Thoracic aorta (tissue), 2 donors: Measurements from ENCODE around the gene MOCS1. TPM values are rescaled to one million over a fixed set of nuclear protein-coding genes. Genes with fewer than 3 reads are reported as not detected.

Experiments used
- ATAC-seq: fragments of 150-250 bp; one replicate; pipeline ENCODE4 v1.8.0; 2017; ENCODE audit warnings: low read depth; ENCODE audit not compliant: insufficient number of reproducible peaks, low FRiP score
- DNase-seq: peaks from one replicate; pipeline ENCODE4 v3.0.0-alpha.2; 2020; ENCODE audit warnings: low spot score
- H3K27ac ChIP-seq, 2 donors: fragments of 200-600 bp; sonication (generic); 1 replicate in 1 of 2; 2 replicates in 1 of 2; pipeline ENCODE4 v1.5.1; 2016; ENCODE audit warnings: mild to moderate bottlenecking in 2 of 2, moderate library complexity in 2 of 2
- H3K27me3 ChIP-seq: fragments of 200-600 bp; sonication (generic); replicated peaks from 2 replicates; pipeline ENCODE4 v1.6.0; 2016; ENCODE audit warnings: mild to moderate bottlenecking; ENCODE audit not compliant: insufficient read depth
- H3K36me3 ChIP-seq: fragments of 200-600 bp; sonication (generic); one replicate; pipeline ENCODE4 v1.5.1; 2016
- H3K4me1 ChIP-seq, 2 donors: fragments of 200-600 bp; sonication (generic); 1 replicate in 1 of 2; 2 replicates in 1 of 2; pipeline versions ENCODE4 v1.5.1 to v1.6.0; 2016; ENCODE audit warnings: low read depth in 2 of 2, mild to moderate bottlenecking in 1 of 2; ENCODE audit not compliant: control insufficient read depth in 1 of 2
- H3K4me3 ChIP-seq: fragments of 200-600 bp; sonication (generic); 2 replicates; pipeline ENCODE4 v1.5.1; 2016; ENCODE audit warnings: mild to moderate bottlenecking
- H3K9me3 ChIP-seq: fragments of 200-600 bp; sonication (generic); 2 replicates; pipeline ENCODE4 v1.5.1; 2016
- CTCF ChIP-seq: fragments of 200-600 bp; sonication (generic); IDR thresholded peaks from one replicate; pipeline ENCODE4 v1.5.1; 2019; ENCODE audit warnings: antibody characterized with exemption
- total RNA-seq, 2 donors: library from RNA; depleted of rRNA; stranded (reverse); fragments of >200 nt; gene quantifications; one replicate each; pipeline versions ENCODE4 v1.1.0 to v1.2.3, GENCODE V29; 2016

The MOCS1 gene
- total RNA-seq, 2 donors from 2014 or later: 29.1 to 44.9 TPM

GRCh38 chr6:39914239-39914638 lies 20.0 kb downstream of the MOCS1 start:
- H3K27ac ChIP-seq: no peak overlapping the region
- TF ChIP-seq CTCF: no peak
- H3K4me1 ChIP-seq: no peaks in the 10 kb centered on the region
- H3K36me3 ChIP-seq: peaks cover 54% of the 10 kb centered on the region
- no peak for DNase-seq
- ATAC-seq: no peak
- H3K4me3 ChIP-seq: no peak overlapping the region
- no peaks in the 10 kb centered on the region for H3K27me3 ChIP-seq
- H3K9me3 ChIP-seq: no peaks in the 10 kb centered on the region

GRCh38 chr6:39913391-39913916 lies 20.8 kb downstream of the MOCS1 start:
- no peak overlapping the region for H3K4me3 ChIP-seq
- DNase-seq (no peak), ATAC-seq (no peak)
- H3K27me3 ChIP-seq: no peaks in the 10 kb centered on the region
- peaks cover 59% of the 10 kb centered on the region for H3K36me3 ChIP-seq
- no peak overlapping the region for H3K27ac ChIP-seq
- no peaks in the 10 kb centered on the region for H3K4me1 ChIP-seq
- H3K9me3 ChIP-seq: no peaks in the 10 kb centered on the region
- no peak for TF ChIP-seq CTCF

- no peak overlapping the region for H3K27ac ChIP-seq
- no peak for TF ChIP-seq CTCF
- no peak for DNase-seq
- no peak overlapping the region for H3K4me3 ChIP-seq
- no peaks in the 10 kb centered on the region for H3K4me1 ChIP-seq
- peaks cover 60% of the 10 kb centered on the region for H3K36me3 ChIP-seq
- H3K9me3 ChIP-seq: no peaks in the 10 kb centered on the region
- ATAC-seq: no peak
- no peaks in the 10 kb centered on the region for H3K27me3 ChIP-seq
These were observed 21.8 kb downstream of the MOCS1 start for GRCh38 chr6:39912446-39912845.

GRCh38 chr6:39911513-39912125 lies 22.6 kb downstream of the MOCS1 start:
- H3K36me3 ChIP-seq: peaks cover 63% of the 10 kb centered on the region
- H3K4me1 ChIP-seq: no peaks in the 10 kb centered on the region
- H3K27ac ChIP-seq: no peak overlapping the region
- H3K9me3 ChIP-seq: no peaks in the 10 kb centered on the region
- no peak for TF ChIP-seq CTCF
- no peaks in the 10 kb centered on the region for H3K27me3 ChIP-seq
- DNase-seq (no peak), ATAC-seq (no peak)
- no peak overlapping the region for H3K4me3 ChIP-seq

- H3K36me3 ChIP-seq: peaks cover 63% of the 10 kb centered on the region
- ATAC-seq (no peak), DNase-seq (no peak)
- no peaks in the 10 kb centered on the region for H3K9me3 ChIP-seq
- H3K4me3 ChIP-seq: no peak overlapping the region
- peaks cover 0 to 3% of the 10 kb centered on the region in 2 donors for H3K4me1 ChIP-seq
- no peaks in the 10 kb centered on the region for H3K27me3 ChIP-seq
- no peak overlapping the region for H3K27ac ChIP-seq
- TF ChIP-seq CTCF: no peak
These were observed 23.5 kb downstream of the MOCS1 start for GRCh38 chr6:39910744-39911143.
